ENCODE measurements around the gene SETD2. TPM values are rescaled to one million over a fixed set of nuclear protein-coding genes. Genes with fewer than 3 reads are reported as not detected.

The SETD2 gene
- total and polyA plus RNA-seq, 4 donors = 7.6 to 37.6 (median 19.0) TPM

DNA sequence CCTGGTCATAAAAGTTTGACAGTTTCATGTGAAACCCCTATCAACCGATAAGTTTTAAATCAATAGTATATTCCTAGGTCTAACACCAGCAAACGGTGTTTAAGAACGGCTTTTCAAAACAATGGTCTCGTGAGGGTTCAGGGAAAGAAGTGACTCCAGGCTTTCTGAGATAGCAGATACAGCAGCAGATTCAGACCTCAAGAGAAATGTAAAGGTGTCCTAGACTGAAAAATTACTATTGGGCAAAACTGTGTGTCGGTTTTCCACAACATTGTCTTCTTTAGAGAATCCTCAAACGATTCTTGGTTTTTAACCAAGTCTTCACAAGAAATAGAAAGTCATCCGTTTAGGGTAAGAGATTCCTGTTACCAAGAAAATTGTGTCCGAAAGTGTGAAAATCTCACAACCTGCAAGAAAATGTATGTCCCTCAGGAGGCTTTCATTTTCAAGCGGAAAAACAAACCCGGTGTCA lies 1.2 kb downstream of the SETD2 start:
- peaks cover 13 to 47% (median 30%) of the 10 kb centered on the region in 4 donors for H3K4me1 ChIP-seq (ENCODE audit: control insufficient read depth in 4 of 4, insufficient read depth in 4 of 4, low read length in 3 of 4)
- no peak for DNase-seq (ENCODE audit: low spot score)
- no peaks in the 10 kb centered on the region for H3K9me3 ChIP-seq (ENCODE audit: control insufficient read depth in 4 of 4, low read length in 3 of 4)
- H3K36me3 ChIP-seq (ENCODE audit: control insufficient read depth in 4 of 4, insufficient read depth in 3 of 4, low read depth in 1 of 4, low read length in 3 of 4) = no peaks in the 10 kb centered on the region
- peak overlapping the region; percentile 70 to 100 (median 92) for H3K4me3 ChIP-seq (ENCODE audit: low read depth in 1 of 3, low read length in 3 of 3)
- under 1% methylated on average over 10 of the region's 10 CpGs for WGBS
- no peaks in the 10 kb centered on the region for H3K27me3 ChIP-seq (ENCODE audit: control insufficient read depth in 4 of 4, insufficient read depth in 4 of 4, low read length in 3 of 4)
- peak overlapping the region; percentile 93 for H3K27ac ChIP-seq (ENCODE audit: low read depth in 1 of 2, low read length in 2 of 2)
- TF ChIP-seq, protein P1, sequence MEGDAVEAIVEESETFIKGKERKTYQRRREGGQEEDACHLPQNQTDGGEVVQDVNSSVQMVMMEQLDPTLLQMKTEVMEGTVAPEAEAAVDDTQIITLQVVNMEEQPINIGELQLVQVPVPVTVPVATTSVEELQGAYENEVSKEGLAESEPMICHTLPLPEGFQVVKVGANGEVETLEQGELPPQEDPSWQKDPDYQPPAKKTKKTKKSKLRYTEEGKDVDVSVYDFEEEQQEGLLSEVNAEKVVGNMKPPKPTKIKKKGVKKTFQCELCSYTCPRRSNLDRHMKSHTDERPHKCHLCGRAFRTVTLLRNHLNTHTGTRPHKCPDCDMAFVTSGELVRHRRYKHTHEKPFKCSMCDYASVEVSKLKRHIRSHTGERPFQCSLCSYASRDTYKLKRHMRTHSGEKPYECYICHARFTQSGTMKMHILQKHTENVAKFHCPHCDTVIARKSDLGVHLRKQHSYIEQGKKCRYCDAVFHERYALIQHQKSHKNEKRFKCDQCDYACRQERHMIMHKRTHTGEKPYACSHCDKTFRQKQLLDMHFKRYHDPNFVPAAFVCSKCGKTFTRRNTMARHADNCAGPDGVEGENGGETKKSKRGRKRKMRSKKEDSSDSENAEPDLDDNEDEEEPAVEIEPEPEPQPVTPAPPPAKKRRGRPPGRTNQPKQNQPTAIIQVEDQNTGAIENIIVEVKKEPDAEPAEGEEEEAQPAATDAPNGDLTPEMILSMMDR (IDR thresholded peaks at IDR 0.05; ENCODE audit: low read depth, low read length, missing input control) = no peak
- TF ChIP-seq YY1 (IDR thresholded peaks at IDR 0.05) (no peak), HNF4G (IDR thresholded peaks at IDR 0.05) (no peak), EGR1 (IDR thresholded peaks at IDR 0.05; ENCODE audit: low read depth in 2 of 2) (no peak), RXRA (IDR thresholded peaks at IDR 0.05) (no peak)
- TF ChIP-seq, protein P2, sequence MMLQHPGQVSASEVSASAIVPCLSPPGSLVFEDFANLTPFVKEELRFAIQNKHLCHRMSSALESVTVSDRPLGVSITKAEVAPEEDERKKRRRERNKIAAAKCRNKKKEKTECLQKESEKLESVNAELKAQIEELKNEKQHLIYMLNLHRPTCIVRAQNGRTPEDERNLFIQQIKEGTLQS (IDR thresholded peaks at IDR 0.05) = no peak
- peak overlapping the region; percentile 79 to 94 for H3K9ac ChIP-seq (ENCODE audit: low read depth in 1 of 2, low read length in 2 of 2)

DNA sequence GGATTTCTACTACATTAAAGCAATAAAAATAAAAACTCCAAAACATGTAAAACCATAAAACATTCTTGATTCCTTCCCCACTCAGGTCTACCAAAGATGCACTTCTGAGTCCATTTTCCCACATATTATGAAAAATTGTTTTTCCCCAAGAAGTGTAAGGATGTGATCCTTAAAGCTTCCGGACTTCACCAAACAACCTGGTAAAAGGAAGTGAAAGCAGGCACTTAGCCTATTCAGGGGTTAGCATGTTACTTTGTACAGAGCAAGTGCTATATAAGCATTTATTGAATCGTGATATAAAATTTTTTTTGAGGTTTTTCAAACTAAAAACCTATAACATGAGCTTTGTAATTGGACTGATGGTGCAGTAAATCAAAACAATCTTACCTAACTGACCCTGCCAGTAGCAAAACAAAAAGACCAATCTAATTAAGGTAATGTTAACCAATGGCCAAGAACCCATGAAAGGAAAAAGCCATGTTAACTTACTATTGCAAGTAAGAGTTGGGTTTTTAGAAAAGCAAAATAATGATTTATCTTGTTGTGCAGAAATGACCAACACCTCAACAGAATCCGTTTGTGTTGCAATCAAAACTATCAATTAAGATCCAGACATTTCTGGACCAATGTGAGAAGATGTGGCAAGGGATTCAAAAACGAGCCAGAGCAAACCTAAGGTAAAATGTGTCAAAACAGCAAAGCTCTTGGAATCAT lies 1.8 kb downstream of the SETD2 start:
- Histone ChIP-seq H3K36me3 (ENCODE audit: control insufficient read depth in 4 of 4, insufficient read depth in 3 of 4, low read depth in 1 of 4, low read length in 3 of 4) (no peaks in the 10 kb centered on the region), H3K27me3 (ENCODE audit: control insufficient read depth in 4 of 4, insufficient read depth in 4 of 4, low read length in 3 of 4) (no peaks in the 10 kb centered on the region), H3K9me3 (ENCODE audit: control insufficient read depth in 4 of 4, low read length in 3 of 4) (no peaks in the 10 kb centered on the region), H3K27ac (ENCODE audit: low read depth in 1 of 2, low read length in 2 of 2) (peak overlapping the region in 1 of 2 donors; percentile 93), H3K9ac (ENCODE audit: low read depth in 1 of 2, low read length in 2 of 2) (peak overlapping the region; percentile 79 to 94), H3K4me1 (ENCODE audit: control insufficient read depth in 4 of 4, insufficient read depth in 4 of 4, low read length in 3 of 4) (peaks cover 13 to 50% (median 30%) of the 10 kb centered on the region in 4 donors), H3K4me3 (ENCODE audit: low read depth in 1 of 3, low read length in 3 of 3) (peak overlapping the region; percentile 70 to 100 (median 92))
- no peak for DNase-seq (ENCODE audit: low spot score)
- 17% methylated on average over 4 of the region's 4 CpGs for WGBS
- TF ChIP-seq JUND (IDR thresholded peaks at IDR 0.05) (no peak), NR2F2 (IDR thresholded peaks at IDR 0.05) (no peak)

DNA sequence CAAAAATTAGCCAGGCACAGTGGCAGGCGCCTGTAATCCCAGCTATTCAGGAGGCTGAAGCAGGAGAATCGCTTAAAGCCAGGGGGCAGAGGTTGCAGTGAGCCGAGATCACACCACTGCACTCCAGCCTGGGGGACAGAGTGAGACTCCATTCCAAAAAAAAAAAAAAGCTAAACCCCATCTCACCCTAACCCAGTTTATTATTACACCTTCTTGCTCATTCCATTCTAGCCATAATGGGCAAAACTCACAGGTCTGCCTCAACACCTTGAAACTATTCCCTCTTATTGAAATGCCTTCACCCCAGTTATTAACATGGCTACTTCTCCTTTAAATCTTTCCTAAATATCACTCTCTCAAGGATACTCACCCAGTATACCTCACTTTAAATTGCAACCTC lies 4.1 kb downstream of the SETD2 start:
- Histone ChIP-seq H3K4me1 (ENCODE audit: control insufficient read depth in 4 of 4, insufficient read depth in 4 of 4, low read length in 3 of 4) (peaks cover 15 to 53% (median 33%) of the 10 kb centered on the region in 4 donors), H3K4me3 (ENCODE audit: low read depth in 1 of 3, low read length in 3 of 3) (no peak overlapping the region), H3K36me3 (ENCODE audit: control insufficient read depth in 4 of 4, insufficient read depth in 3 of 4, low read depth in 1 of 4, low read length in 3 of 4) (peaks cover 0 to 2% (median 0%) of the 10 kb centered on the region in 4 donors), H3K9me3 (ENCODE audit: control insufficient read depth in 4 of 4, low read length in 3 of 4) (no peaks in the 10 kb centered on the region), H3K27me3 (ENCODE audit: control insufficient read depth in 4 of 4, insufficient read depth in 4 of 4, low read length in 3 of 4) (no peaks in the 10 kb centered on the region), H3K9ac (ENCODE audit: low read depth in 1 of 2, low read length in 2 of 2) (no peak overlapping the region), H3K27ac (ENCODE audit: low read depth in 1 of 2, low read length in 2 of 2) (peak overlapping the region; percentile 7 to 9)
- TF ChIP-seq, protein P2 (IDR thresholded peaks at IDR 0.05) = no peak
- TF ChIP-seq, protein P1 (IDR thresholded peaks at IDR 0.05; ENCODE audit: low read depth, low read length, missing input control) = no peak
- TF ChIP-seq EGR1 (IDR thresholded peaks at IDR 0.05; ENCODE audit: low read depth in 2 of 2) (no peak), RAD21 (IDR thresholded peaks at IDR 0.05) (no peak), NR2F2 (IDR thresholded peaks at IDR 0.05) (no peak), YY1 (IDR thresholded peaks at IDR 0.05) (no peak)
- TF ChIP-seq, protein P3, sequence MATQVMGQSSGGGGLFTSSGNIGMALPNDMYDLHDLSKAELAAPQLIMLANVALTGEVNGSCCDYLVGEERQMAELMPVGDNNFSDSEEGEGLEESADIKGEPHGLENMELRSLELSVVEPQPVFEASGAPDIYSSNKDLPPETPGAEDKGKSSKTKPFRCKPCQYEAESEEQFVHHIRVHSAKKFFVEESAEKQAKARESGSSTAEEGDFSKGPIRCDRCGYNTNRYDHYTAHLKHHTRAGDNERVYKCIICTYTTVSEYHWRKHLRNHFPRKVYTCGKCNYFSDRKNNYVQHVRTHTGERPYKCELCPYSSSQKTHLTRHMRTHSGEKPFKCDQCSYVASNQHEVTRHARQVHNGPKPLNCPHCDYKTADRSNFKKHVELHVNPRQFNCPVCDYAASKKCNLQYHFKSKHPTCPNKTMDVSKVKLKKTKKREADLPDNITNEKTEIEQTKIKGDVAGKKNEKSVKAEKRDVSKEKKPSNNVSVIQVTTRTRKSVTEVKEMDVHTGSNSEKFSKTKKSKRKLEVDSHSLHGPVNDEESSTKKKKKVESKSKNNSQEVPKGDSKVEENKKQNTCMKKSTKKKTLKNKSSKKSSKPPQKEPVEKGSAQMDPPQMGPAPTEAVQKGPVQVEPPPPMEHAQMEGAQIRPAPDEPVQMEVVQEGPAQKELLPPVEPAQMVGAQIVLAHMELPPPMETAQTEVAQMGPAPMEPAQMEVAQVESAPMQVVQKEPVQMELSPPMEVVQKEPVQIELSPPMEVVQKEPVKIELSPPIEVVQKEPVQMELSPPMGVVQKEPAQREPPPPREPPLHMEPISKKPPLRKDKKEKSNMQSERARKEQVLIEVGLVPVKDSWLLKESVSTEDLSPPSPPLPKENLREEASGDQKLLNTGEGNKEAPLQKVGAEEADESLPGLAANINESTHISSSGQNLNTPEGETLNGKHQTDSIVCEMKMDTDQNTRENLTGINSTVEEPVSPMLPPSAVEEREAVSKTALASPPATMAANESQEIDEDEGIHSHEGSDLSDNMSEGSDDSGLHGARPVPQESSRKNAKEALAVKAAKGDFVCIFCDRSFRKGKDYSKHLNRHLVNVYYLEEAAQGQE (IDR thresholded peaks at IDR 0.05) = no peak
- DNase-seq (ENCODE audit: low spot score) = no peak
- 47% methylated on average over 3 of the region's 3 CpGs for WGBS
